Naive thymus-derived CD4-positive, alpha-beta T cell (primary cell): ENCODE measurements around the gene CNNM3. TPM values are rescaled to one million over a fixed set of nuclear protein-coding genes. Genes with fewer than 3 reads are reported as not detected.

Experiments
- ATAC-seq: fragments of 150-1000 bp; cut with Tn5 transposase; 2 replicates; pipeline ENCODE4 v1.10.0; 2021; ENCODE audit warnings: mild to moderate bottlenecking, moderate library complexity
- CTCF ChIA-PET: fragments of 350-600 bp; sonication (Branson Sonifier 250); formaldehyde crosslinking; loops from one replicate; lab custom pipeline; 2021; ENCODE audit warnings: antibody characterized with exemption; lab: Charles Lee
- POLR2A ChIA-PET: fragments of 350-600 bp; sonication (Branson Sonifier 250); formaldehyde crosslinking; loops from one replicate; lab custom pipeline; 2021; ENCODE audit warnings: antibody characterized with exemption, inconsistent platforms; lab: Charles Lee
- DNase-seq, 9 donors: peaks; one replicate each; pipeline versions ENCODE4 v3.0.0 to v3.0.0-alpha.2; 2020 to 2022; ENCODE audit warnings: mixed read lengths in 1 of 9
- H3K27ac ChIP-seq: one replicate; pipeline ENCODE4 v1.7.0; 2013; ENCODE audit warnings: mild to moderate bottlenecking, low read depth, low read length, moderate library complexity
- H3K27me3 ChIP-seq, 2 donors: one replicate each; pipeline ENCODE4 v1.7.0; 2013; ENCODE audit warnings: low read length in 2 of 2, mild to moderate bottlenecking in 2 of 2, moderate library complexity in 2 of 2; ENCODE audit not compliant: control insufficient read depth in 2 of 2, insufficient read depth in 2 of 2
- H3K36me3 ChIP-seq, 3 experiments: 1 replicate in 2 of 3; 2 replicates in 1 of 3; pipeline ENCODE4 v1.7.0; 2013; ENCODE audit warnings: low read length in 3 of 3, mild to moderate bottlenecking in 3 of 3, moderate library complexity in 1 of 3; ENCODE audit not compliant: insufficient read depth in 3 of 3, control insufficient read depth in 2 of 3
- H3K4me1 ChIP-seq, 2 donors: one replicate each; pipeline ENCODE4 v1.7.0; 2013; ENCODE audit warnings: low read length in 2 of 2, mild to moderate bottlenecking in 2 of 2, moderate library complexity in 1 of 2; ENCODE audit not compliant: control insufficient read depth in 2 of 2, insufficient read depth in 2 of 2
- H3K4me3 ChIP-seq: 2 replicates; pipeline ENCODE4 v1.7.0; 2013; ENCODE audit warnings: mild to moderate bottlenecking, low read length
- H3K9me3 ChIP-seq, 3 experiments: 1 replicate in 2 of 3; 2 replicates in 1 of 3; pipeline ENCODE4 v1.7.0; 2013; ENCODE audit warnings: low read length in 3 of 3; ENCODE audit not compliant: control insufficient read depth in 2 of 3
- H3K27ac Mint-ChIP-seq, 9 donors: one replicate each; pipeline ENCODE4 v1.8.0; 2020 to 2022; ENCODE audit warnings: mixed read lengths in 9 of 9, mild to moderate bottlenecking in 8 of 9, moderate library complexity in 5 of 9, inconsistent platforms in 2 of 9
- H3K27me3 Mint-ChIP-seq, 5 donors: one replicate each; pipeline ENCODE4 v1.8.0; 2021 to 2022; ENCODE audit warnings: mixed read lengths in 5 of 5, mild to moderate bottlenecking in 1 of 5
- H3K36me3 Mint-ChIP-seq, 5 donors: one replicate each; pipeline ENCODE4 v1.8.0; 2020 to 2022; ENCODE audit warnings: mixed read lengths in 5 of 5, mild to moderate bottlenecking in 3 of 5, inconsistent platforms in 1 of 5
- H3K4me1 Mint-ChIP-seq, 7 donors: one replicate each; pipeline ENCODE4 v1.8.0; 2020 to 2022; ENCODE audit warnings: mixed read lengths in 7 of 7, mild to moderate bottlenecking in 3 of 7, inconsistent platforms in 1 of 7
- H3K4me3 Mint-ChIP-seq, 10 donors: one replicate each; pipeline ENCODE4 v1.8.0; 2020 to 2022; ENCODE audit warnings: mild to moderate bottlenecking in 10 of 10, mixed read lengths in 10 of 10, moderate library complexity in 6 of 10, inconsistent platforms in 2 of 10
- H3K9me3 Mint-ChIP-seq, 11 donors: one replicate each; pipeline ENCODE4 v1.8.0; 2020 to 2022; ENCODE audit warnings: mixed read lengths in 11 of 11, mild to moderate bottlenecking in 4 of 11, inconsistent platforms in 1 of 11, moderate library complexity in 1 of 11
- intact Hi-C, 2 donors: fragments of 100-400 bp; cut with micrococcal nuclease; formaldehyde crosslinking; loops; one replicate each; pipeline ENCODE4 v1.15.1; 2023
- polyA plus RNA-seq, 2 donors: library from polyadenylated mRNA; unstranded; fragments of 300-500 nt; fragmentation: Illumina TruSeq; gene quantifications; one replicate each; pipeline ENCODE4 v1.2.3, GENCODE V29; 2021
- total RNA-seq, 6 experiments: library from RNA in 5 of 6; stranded (reverse) in 5 of 6; gene quantifications; 1 replicate in 5 of 6; 2 replicates in 1 of 6; pipeline ENCODE4 v1.2.3 and lab custom pipeline; 2021 to 2026

CNNM3 gene
- total and polyA plus RNA-seq, 7 experiments from 2014 or later, result 4.0 to 51.5 (median 37.7) TPM

DNA sequence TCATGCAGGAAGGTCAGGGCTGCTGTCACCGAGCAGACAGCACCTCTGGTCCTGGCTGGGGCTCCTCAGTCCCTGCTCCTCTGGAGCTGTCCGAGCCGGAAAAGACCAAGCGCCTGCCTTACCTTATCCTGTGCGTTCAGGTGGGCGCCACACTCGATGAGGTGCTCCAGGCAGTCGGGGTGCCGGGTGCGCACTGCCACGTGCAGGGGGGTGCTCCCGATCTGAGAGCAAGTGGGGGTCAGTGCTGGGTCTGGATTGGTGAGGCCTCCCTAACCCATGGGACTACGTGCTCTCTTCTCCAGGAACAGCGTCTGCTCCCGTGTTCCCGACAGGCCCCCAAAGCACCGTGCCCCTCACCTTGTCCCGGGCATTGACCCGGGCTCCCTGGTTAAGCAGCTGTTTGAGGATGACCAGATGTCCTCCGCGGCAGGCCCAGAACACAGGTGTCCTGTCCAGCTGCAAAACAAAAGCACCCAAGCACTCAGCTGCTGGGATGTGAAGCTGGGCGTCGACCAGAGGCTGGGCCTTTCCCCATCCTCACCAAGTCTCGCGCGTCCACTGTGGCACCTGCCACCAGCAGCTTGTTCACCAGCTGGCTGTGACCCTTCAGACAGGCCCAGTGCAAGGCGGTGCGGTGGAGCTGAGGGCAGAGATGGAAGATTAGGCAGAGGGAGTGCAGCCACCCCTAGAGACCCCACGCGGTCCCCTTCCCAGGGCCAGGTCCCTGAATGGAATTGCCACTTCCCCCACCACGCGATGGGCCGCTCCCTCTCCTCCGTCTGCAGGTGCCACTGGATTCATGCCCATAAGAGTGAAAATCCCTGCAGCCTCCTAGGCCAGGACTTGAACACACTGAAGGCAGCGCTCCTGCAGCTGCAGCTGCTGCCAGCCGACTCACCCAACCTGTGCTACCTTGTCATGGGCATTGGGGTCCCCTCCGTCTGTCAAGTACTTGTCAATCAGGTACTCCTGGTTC lies 24.1 kb downstream of the CNNM3 start:
- Mint-ChIP-seq H3K4me1 (peaks cover 0 to 30% (median 18%) of the 10 kb centered on the region in 7 donors), H3K4me3 (peak overlapping the region; percentile 36 to 83 (median 51)), H3K27me3 (no peaks in the 10 kb centered on the region), H3K36me3 (peaks cover 0 to 9% (median 0%) of the 10 kb centered on the region in 5 donors), H3K27ac (peak overlapping the region in 8 of 9 donors; percentile 28 to 85 (median 56)), H3K9me3 (peaks cover 0 to 3% (median 0%) of the 10 kb centered on the region in 11 donors)
- ATAC-seq (no peak), DNase-seq (no peak)
- H3K4me1 ChIP-seq, result peaks cover 12 to 16% of the 10 kb centered on the region in 2 donors
- H3K36me3 ChIP-seq, result peaks cover 0 to 1% (median 0%) of the 10 kb centered on the region in 3 experiments
- ChIA-PET POLR2A (interaction anchor here (0.6 to 4.4 kb wide), 9 partner anchors 9 to 112 kb away, joined by 3 to 48 read pairs (median 3); partner anchors contain the start of genes ANKRD39 and CNNM3), CTCF (interaction anchor here (1.1 to 1.6 kb wide), 3 partner anchors 17 to 111 kb away, joined by 3 to 5 read pairs (median 5); partner anchors contain the start of genes ANKRD39 and CNNM3)
- intact Hi-C loops, result loop anchor here (1.0 to 2.0 kb wide), 3 partner anchors 18 to 24 kb away; partner anchors contain the start of genes CNNM3 (in 2 of the 2) and ANKRD39 (in 1 of the 2)
- H3K9me3 ChIP-seq, result no peaks in the 10 kb centered on the region
- peak overlapping the region; percentile 22 for H3K27ac ChIP-seq
- H3K27me3 ChIP-seq, result no peaks in the 10 kb centered on the region
- H3K4me3 ChIP-seq, result peak overlapping the region; percentile 56

DNA sequence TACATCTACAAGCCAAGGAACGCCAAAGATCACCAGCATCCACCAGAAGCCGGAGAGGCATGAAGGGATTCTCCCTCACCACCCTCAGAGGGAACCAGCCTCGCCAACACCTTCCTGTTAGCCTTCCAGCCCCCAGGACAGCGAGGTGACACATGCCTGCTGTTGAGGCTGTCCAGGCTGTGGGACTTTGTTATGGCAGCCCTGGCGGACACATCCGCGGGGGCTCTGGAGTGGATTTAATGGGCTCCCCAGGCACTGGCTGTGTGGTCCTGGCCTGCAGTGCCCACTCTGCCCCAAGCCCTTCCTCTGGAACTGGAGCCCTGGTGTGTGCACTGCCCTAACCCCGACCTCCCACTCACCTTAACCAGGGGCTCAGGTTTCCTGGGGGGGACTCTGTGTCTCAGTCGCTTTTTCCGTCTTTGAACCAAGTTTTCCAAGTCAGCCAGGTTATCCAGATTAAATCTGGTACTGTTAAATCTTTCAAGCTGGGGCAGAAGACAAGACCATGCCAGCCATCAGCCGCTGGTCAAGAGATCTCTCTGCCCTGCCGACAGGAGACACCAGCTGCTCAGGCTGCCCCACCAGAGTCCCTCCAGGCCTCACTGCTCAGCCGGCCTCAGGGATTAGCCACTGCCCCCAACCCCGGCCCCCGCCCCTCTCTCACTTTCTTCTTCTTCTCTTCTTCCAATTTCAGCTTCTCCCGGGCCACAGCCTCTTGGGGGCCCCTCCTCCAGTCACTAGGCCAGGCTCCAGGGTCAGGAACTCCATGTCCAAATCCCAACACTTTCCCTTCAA lies 25.8 kb downstream of the CNNM3 start:
- Mint-ChIP-seq H3K4me3 (no peak overlapping the region), H3K36me3 (peaks cover 0 to 8% (median 0%) of the 10 kb centered on the region in 5 donors), H3K9me3 (peaks cover 0 to 3% (median 0%) of the 10 kb centered on the region in 11 donors), H3K27ac (peak overlapping the region in 4 of 9 donors; percentile 48 to 66 (median 62)), H3K27me3 (no peaks in the 10 kb centered on the region), H3K4me1 (peaks cover 0 to 30% (median 18%) of the 10 kb centered on the region in 7 donors)
- ATAC-seq (no peak), DNase-seq (no peak)
- no peak overlapping the region for H3K27ac ChIP-seq
- no peak overlapping the region for H3K4me3 ChIP-seq
- peaks cover 0 to 8% (median 0%) of the 10 kb centered on the region in 3 experiments for H3K36me3 ChIP-seq
- CTCF ChIA-PET, result no interaction called here
- POLR2A ChIA-PET, result interaction anchor here (1.1 kb wide), 1 partner anchor 16 kb away, joined by 4 read pairs; the partner anchor contains the start of gene ANKRD39
- no peaks in the 10 kb centered on the region for H3K27me3 ChIP-seq
- intact Hi-C loops, result no loop called here
- no peaks in the 10 kb centered on the region for H3K9me3 ChIP-seq
- H3K4me1 ChIP-seq, result peaks cover 12 to 16% of the 10 kb centered on the region in 2 donors

DNA sequence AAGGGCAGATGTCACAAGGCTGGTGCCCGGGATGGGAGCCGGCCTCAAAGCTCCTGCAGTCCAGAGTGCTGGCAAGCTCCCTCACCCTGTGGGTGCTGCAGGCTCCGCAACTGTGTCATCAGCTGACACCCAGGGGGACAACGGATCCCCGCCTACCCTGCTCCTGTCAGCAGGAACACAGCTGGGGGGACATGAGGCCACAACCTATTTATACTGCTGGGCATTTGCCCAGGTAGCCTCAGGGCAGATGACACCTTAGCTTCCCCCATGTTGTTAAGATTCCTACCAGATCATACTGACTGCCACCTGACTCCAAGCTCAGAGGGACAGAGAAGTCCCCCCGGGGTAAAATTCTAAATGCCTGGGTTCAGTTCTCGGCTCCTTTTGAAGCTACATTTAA lies 26.5 kb downstream of the CNNM3 start:
- H3K27me3 Mint-ChIP-seq, result no peaks in the 10 kb centered on the region
- ChIA-PET CTCF (interaction anchor here (0.6 to 1.1 kb wide), 4 partner anchors 16 to 119 kb away, joined by 3 read pairs; partner anchors contain the start of gene ANKRD39), POLR2A (interaction anchor here (0.6 to 1.1 kb wide), 5 partner anchors 9 to 270 kb away, joined by 3 to 5 read pairs (median 3); partner anchors contain the start of gene ANKRD39)
- Histone ChIP-seq H3K27me3 (no peaks in the 10 kb centered on the region), H3K4me3 (no peak overlapping the region), H3K36me3 (peaks cover 0 to 12% (median 0%) of the 10 kb centered on the region in 3 experiments), H3K9me3 (no peaks in the 10 kb centered on the region), H3K4me1 (peaks cover 12 to 16% of the 10 kb centered on the region in 2 donors), H3K27ac (no peak overlapping the region)
- no peak overlapping the region for H3K4me3 Mint-ChIP-seq
- H3K4me1 Mint-ChIP-seq, result peaks cover 0 to 30% (median 18%) of the 10 kb centered on the region in 7 donors
- peak overlapping the region in 3 of 9 donors; percentile 42 to 81 (median 49) for H3K27ac Mint-ChIP-seq
- H3K36me3 Mint-ChIP-seq, result peaks cover 0 to 10% (median 2%) of the 10 kb centered on the region in 5 donors
- intact Hi-C loops, result no loop called here
- DNase-seq, result no peak
- no peak for ATAC-seq
- peaks cover 0 to 3% (median 0%) of the 10 kb centered on the region in 11 donors for H3K9me3 Mint-ChIP-seq

GRCh38 chr2:96843538-96844268 lies 27.6 kb downstream of the CNNM3 start, which contains the start of gene ANKRD23:
ANKRD23 (minus strand) TSS chr2:96844021; CDS start chr2:96843992, 29 bp downstream.
- Histone ChIP-seq H3K36me3 (peaks cover 0 to 22% (median 5%) of the 10 kb centered on the region in 3 experiments), H3K27ac (no peak within 1 kb of the TSS), H3K4me1 (peaks cover 10 to 14% of the 10 kb centered on the region in 2 donors), H3K27me3 (no peaks in the 10 kb centered on the region), H3K4me3 (no peak within 1 kb of the TSS), H3K9me3 (no peaks in the 10 kb centered on the region)
- Mint-ChIP-seq H3K4me3 (no peak within 1 kb of the TSS), H3K27ac (peak within 1 kb of the TSS in 6 of 9 donors; percentile 42 to 81 (median 60)), H3K9me3 (peaks cover 0 to 3% (median 0%) of the 10 kb centered on the region in 11 donors), H3K27me3 (no peaks in the 10 kb centered on the region), H3K4me1 (peaks cover 0 to 26% (median 16%) of the 10 kb centered on the region in 7 donors), H3K36me3 (peaks cover 0 to 18% (median 8%) of the 10 kb centered on the region in 5 donors)
- ATAC-seq, result no peak
- DNase-seq, result no peak
- POLR2A ChIA-PET, result interaction anchor here (0.8 to 1.3 kb wide), 2 partner anchors 14 to 29 kb away, joined by 3 to 5 read pairs; partner anchors contain the start of gene ANKRD39
- intact Hi-C loops, result no loop called here
- CTCF ChIA-PET, result interaction anchor here (1.1 kb wide), 2 partner anchors 36 to 108 kb away, joined by 3 read pairs; no protein-coding TSS in a partner anchor

DNA sequence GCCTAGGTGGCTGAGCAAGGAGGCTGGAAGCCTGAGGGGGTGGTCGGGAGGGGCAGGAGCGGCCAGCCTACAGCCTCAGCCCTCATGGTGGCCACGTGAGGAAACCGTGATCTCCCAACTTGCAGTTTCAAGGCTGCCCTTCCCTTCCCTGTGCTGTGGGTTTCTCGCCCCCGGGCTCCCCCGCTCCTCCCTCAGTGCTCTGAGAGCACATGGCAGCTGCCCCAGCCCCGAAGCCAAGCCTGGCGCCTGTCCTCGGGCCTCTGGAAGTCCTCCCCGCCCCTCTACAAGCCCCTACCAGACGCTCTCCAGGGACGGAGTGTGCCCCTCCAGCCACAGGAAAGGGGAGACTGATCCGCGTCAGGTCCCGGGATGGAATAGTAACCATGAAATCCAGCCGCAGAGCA lies 28.3 kb downstream of the CNNM3 start:
- H3K27ac ChIP-seq, result no peak overlapping the region
- no peaks in the 10 kb centered on the region for H3K27me3 ChIP-seq
- no peak overlapping the region for H3K27ac Mint-ChIP-seq
- H3K36me3 Mint-ChIP-seq, result peaks cover 0 to 20% (median 8%) of the 10 kb centered on the region in 5 donors
- CTCF ChIA-PET, result no interaction called here
- intact Hi-C loops, result no loop called here
- DNase-seq, result no peak
- no peaks in the 10 kb centered on the region for H3K9me3 ChIP-seq
- H3K4me3 ChIP-seq, result no peak overlapping the region
- no peak for ATAC-seq
- peaks cover 0 to 20% (median 12%) of the 10 kb centered on the region in 7 donors for H3K4me1 Mint-ChIP-seq
- no peak overlapping the region for H3K4me3 Mint-ChIP-seq
- H3K9me3 Mint-ChIP-seq, result peaks cover 0 to 3% (median 0%) of the 10 kb centered on the region in 11 donors
- H3K4me1 ChIP-seq, result peaks cover 4 to 9% of the 10 kb centered on the region in 2 donors
- no peaks in the 10 kb centered on the region for H3K27me3 Mint-ChIP-seq
- POLR2A ChIA-PET, result no interaction called here
- H3K36me3 ChIP-seq, result peaks cover 0 to 24% (median 5%) of the 10 kb centered on the region in 3 experiments
